ENCODE data around the gene MYLIP.

GRCh38 chr6:16128759-16129622, at the start of gene MYLIP:
- TF ChIP-seq CTCF (IDR thresholded peaks at IDR 0.05) (peak; percentile 19 to 81), POLR2A (IDR thresholded peaks at IDR 0.05) (peak; percentile 97 to 99)
